Right kidney (tissue), 9 donors: ENCODE measurements around the gene EIF3B.
"Not testable (repeated sequence)": the region's sequence is repeated elsewhere in the genome, so short reads cannot be mapped to it uniquely, and the experiment has no call there.

Experiments
- DNase-seq: peaks from one replicate; pipeline ENCODE4 v3.0.0-alpha.2; 2016
- long read RNA-seq, 8 donors: transcript quantifications; one replicate each; lab custom pipeline, GENCODE V29; 2026

The EIF3B gene
- long read RNA-seq, donor 1, transcript EIF3B-201 (19 exons, 3,055 nt), result major isoform, 13 of 29 reads
- long read RNA-seq, donor 1, transcript EIF3B-202 (19 exons, 2,966 nt), result minor isoform, 8 of 29 reads
- long read RNA-seq, donor 1, partial matches to known transcripts, result 5 of 29 reads
- long read RNA-seq, donor 1, other reads (novel, unspliced or antisense), result 0 of 29 reads
- long read RNA-seq, donor 2, transcript EIF3B-201 (19 exons, 3,055 nt), result major isoform, 7 of 12 reads
- long read RNA-seq, donor 2, partial matches to known transcripts, result 0 of 12 reads
- long read RNA-seq, donor 2, other reads (novel, unspliced or antisense), result 0 of 12 reads
- long read RNA-seq, donor 3, partial matches to known transcripts, result 0 of 7 reads
- long read RNA-seq, donor 3, other reads (novel, unspliced or antisense), result 0 of 7 reads
- long read RNA-seq, donor 4, transcript EIF3B-201 (19 exons, 3,055 nt), result major isoform, 7 of 30 reads
- long read RNA-seq, donor 4, partial matches to known transcripts, result 13 of 30 reads
- long read RNA-seq, donor 4, other reads (novel, unspliced or antisense), result 0 of 30 reads
- long read RNA-seq, donor 5, transcript EIF3B-201 (19 exons, 3,055 nt), result major isoform, 12 of 21 reads
- long read RNA-seq, donor 5, transcript EIF3B-202 (19 exons, 2,966 nt), result minor isoform, 9 of 21 reads
- long read RNA-seq, donor 5, partial matches to known transcripts, result 0 of 21 reads
- long read RNA-seq, donor 5, other reads (novel, unspliced or antisense), result 0 of 21 reads
- long read RNA-seq, donor 6, transcript EIF3B-201 (19 exons, 3,055 nt), result major isoform, 6 of 12 reads
- long read RNA-seq, donor 6, transcript EIF3B-202 (19 exons, 2,966 nt), result minor isoform, 5 of 12 reads
- long read RNA-seq, donor 6, partial matches to known transcripts, result 0 of 12 reads
- long read RNA-seq, donor 6, other reads (novel, unspliced or antisense), result 0 of 12 reads
- long read RNA-seq, donor 7, transcript EIF3B-201 (19 exons, 3,055 nt), result minor isoform, 12 of 44 reads
- long read RNA-seq, donor 7, transcript EIF3B-202 (19 exons, 2,966 nt), result major isoform, 17 of 44 reads
- long read RNA-seq, donor 7, partial matches to known transcripts, result 0 of 44 reads
- long read RNA-seq, donor 7, other reads (novel, unspliced or antisense), result 12 of 44 reads
- long read RNA-seq, donor 8, transcript EIF3B-202 (19 exons, 2,966 nt), result major isoform, 8 of 35 reads
- long read RNA-seq, donor 8, transcript EIF3B-201 (19 exons, 3,055 nt), result major isoform, 8 of 35 reads
- long read RNA-seq, donor 8, partial matches to known transcripts, result 9 of 35 reads
- long read RNA-seq, donor 8, other reads (novel, unspliced or antisense), result 5 of 35 reads

- peak; percentile 100 for DNase-seq
These were observed at the start of gene EIF3B for GRCh38 chr7:2354186-2354938. TSS of gene EIF3B (plus strand) at chr7:2354827. CDS start at chr7:2354922, 95 bp downstream.

- DNase-seq, result not testable (repeated sequence)
These were observed 49.4 kb upstream of the EIF3B start for GRCh38 chr7:2305258-2305657.

GRCh38 chr7:2306688-2307087 lies 47.9 kb upstream of the EIF3B start:
- DNase-seq, result no peak

DNA sequence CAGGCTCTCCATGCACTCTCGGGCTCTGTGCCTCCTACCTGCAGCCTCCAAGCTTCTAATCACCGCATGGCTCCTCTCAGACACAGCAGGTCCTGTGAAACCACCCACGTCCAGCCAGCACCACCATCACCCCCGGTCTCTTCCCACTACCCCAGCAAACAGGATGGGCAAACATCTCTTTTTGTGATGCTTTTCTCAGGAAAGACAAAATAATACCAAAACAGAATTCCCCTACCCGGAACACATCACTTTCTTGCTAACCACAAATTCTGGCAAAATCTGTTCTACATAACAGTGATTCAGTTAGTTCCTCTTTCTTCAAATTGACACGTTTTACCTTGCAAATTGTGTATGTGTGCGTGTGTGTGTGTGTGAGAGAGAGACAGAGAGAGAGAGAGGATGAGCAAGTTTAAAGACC lies 46.9 kb upstream of the EIF3B start:
- DNase-seq, result no peak

DNA sequence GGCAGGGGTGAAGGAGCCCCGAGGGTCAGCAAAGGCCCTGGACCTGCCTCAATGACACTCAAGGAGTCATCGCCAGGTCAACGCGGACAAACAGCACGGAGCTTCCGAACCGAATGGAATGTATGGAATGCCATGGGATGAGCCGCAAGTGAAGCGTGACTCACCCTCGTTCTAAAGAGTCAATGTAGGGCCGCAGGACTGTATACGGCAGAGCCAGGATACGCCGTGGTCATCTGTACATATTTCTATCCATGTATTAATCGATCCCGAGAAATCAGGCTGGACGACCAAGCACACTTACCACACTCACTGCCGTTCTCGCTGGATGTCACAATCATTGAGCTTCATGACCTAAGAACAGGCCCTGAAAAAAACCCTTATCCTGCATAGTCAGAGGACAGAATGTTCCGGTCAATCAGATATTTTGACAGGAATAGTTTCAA lies 44.7 kb upstream of the EIF3B start:
- DNase-seq, result peak; percentile 54

DNA sequence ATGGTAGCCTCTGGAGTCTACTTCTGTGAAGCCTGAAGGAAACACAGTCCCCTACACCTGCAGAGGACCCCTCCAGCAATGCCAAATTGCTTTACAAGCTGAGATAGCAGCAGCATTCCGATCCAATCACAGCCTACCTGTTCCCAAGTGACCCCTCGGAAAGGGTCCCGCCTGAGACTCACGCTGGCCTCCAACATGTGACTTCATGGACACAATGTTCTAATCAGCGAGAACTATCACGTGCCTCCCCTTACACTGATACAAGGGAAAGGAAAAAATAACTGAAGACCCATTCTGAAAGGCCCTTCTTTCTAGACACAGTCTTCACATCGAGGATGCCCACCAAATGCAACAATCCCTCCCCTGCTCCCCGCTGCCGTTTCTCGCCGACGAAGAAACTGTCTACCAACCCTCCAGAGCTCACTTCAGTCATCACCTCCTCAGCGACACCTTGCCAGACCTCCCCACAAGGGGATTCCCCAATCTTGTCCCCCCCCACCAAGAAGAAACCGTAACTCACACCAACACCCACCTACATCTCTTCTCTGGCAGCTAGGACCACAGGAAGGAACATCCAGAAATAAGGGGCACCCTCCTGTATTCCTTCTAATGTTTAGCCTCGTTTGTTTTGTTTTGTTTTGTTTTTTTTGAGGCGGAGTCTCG lies 42.2 kb upstream of the EIF3B start:
- no peak for DNase-seq

GRCh38 chr7:2313450-2314208 lies 41.0 kb upstream of the EIF3B start:
- DNase-seq, result peak; percentile 55

GRCh38 chr7:2314209-2314955 lies 40.2 kb upstream of the EIF3B start, which contains the start of gene SNX8:
TSS of gene SNX8 (minus strand) at chr7:2314441. CDS start at chr7:2314421, 20 bp downstream.
- DNase-seq, result peak; percentile 77

- DNase-seq, result not testable (repeated sequence)
These were observed 39.6 kb upstream of the EIF3B start for GRCh38 chr7:2314956-2315530.

- DNase-seq, result no peak
These were observed 38.8 kb upstream of the EIF3B start for GRCh38 chr7:2315787-2316186.

DNA sequence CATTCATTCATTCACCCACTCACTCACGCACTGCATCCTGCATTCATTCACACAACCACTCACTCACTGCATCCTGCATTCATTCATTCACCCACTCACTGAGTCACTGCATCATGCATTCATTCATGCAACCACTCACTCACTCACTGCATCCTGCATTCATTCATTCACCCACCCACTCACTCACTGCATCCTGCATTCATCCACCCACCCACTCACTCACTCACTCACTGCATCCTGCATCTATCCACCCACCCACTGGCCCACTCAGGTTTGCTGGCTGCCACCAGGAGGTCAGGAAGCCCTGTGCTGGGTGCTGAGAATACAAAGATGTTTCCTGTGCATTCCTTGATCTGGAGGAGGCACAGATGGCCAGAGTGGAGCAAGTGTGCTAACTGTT lies 38.0 kb upstream of the EIF3B start:
- DNase-seq, result no peak

DNA sequence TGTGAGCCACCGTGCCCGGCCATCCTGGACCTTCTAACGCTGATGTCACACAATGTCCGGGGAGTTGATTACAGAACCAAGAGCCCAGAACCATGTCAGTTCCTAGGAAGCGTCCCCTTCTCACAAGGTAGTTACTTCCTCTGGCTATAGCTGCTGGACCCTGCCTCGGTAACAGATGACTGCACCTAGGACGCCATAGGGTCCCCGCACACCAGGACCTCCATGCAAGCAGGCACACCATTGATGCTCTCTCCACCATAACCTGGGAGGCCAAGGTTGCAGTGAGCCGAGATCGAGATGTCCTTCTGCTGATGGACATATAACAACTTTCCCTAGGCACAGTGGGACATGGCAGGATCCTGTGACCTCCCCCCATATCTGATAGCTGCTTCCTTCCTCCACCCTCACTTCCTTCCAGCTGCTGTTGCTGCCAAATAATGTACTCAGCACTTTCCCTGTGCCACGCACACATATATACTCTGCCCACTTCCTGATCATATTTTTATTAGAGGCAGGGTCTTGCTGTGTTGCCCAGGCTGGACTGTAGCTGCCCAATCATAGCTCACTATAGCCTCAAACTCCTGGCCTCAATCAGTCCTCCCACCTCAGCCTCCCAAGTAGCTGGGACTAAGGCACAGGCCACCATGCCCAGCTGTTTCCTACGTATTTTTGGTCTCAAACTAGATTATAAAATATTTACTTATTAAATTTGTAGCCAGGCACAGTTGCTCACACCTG lies 36.9 kb upstream of the EIF3B start:
- DNase-seq, result no peak

- no peak for DNase-seq
These were observed 33.6 kb upstream of the EIF3B start for GRCh38 chr7:2321020-2321419.

DNA sequence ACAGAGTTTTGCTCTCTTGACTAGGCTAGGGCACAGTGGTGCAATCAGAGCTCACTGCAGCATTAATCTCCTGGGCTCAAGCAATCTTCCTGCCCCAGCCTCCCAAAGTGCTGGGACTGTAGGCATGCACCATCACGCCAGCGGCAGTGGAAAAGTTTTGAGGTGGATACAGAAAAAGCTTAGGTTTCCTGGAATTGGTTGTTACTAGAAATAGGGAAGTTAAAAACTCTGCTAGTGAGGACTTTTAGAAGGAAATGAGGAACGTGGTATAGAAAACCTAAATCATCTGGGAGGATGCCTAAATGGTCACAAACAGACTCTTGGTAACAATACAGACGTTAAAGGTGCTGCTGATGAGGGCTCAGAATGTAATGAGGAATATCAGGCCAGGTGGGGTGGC lies 29.5 kb upstream of the EIF3B start:
- DNase-seq, result no peak

GRCh38 chr7:2326951-2327350 lies 27.7 kb upstream of the EIF3B start:
- DNase-seq, result no peak

- DNase-seq, result no peak
These were observed 24.1 kb upstream of the EIF3B start for GRCh38 chr7:2330493-2330892.

DNA sequence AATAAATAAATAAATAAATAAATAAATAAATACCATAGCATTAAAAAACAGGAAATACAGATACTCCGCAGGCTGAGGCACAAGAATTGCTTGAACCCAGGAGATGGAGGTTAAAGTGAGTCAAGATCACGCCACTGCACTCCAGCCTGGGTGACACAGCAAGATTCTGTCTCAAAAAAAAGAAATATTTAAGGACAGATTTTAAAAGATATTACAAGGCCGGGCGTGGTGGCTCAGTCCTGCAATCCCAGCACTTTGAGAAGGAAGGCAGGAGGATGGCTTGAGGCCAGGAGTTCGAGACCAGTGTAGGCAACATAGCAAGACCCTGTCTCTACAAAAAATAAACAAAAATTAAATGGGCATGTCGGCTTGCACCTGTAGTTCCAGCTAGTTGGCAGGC lies 22.9 kb upstream of the EIF3B start:
- no peak for DNase-seq

GRCh38 chr7:2332606-2333231 lies 21.9 kb upstream of the EIF3B start:
- not testable (repeated sequence) for DNase-seq
